SK-N-MC (cell line): ENCODE measurements around the gene ANKRD45.
"Not testable (repeated sequence)": the region's sequence is repeated elsewhere in the genome, so short reads cannot be mapped to it uniquely, and the experiment has no call there.

Experiments
- DNase-seq: peaks from one replicate; pipeline ENCODE4 v3.0.0-alpha.2; 2011; ENCODE audit warnings: low read depth, low spot score
- H3K27ac ChIP-seq: fragments of 200-600 bp; sonication (generic); 2 replicates; pipeline ENCODE4 v1.5.1; 2016; ENCODE audit warnings: mixed run types
- H3K36me3 ChIP-seq: fragments of 200-600 bp; sonication (generic); 2 replicates; pipeline ENCODE4 v1.6.1; 2017; ENCODE audit warnings: antibody characterized with exemption, low read length, mixed read lengths; ENCODE audit not compliant: insufficient read depth
- H3K4me3 ChIP-seq: fragments of 200-600 bp; sonication (generic); 2 replicates; pipeline ENCODE4 v1.5.1; 2016
- H3K9ac ChIP-seq: fragments of 200-600 bp; sonication (generic); 2 replicates; pipeline ENCODE4 v1.8.0; 2017; ENCODE audit warnings: mixed run types, mixed read lengths; ENCODE audit not compliant: insufficient read length
- H3K9me3 ChIP-seq: fragments of 200-600 bp; sonication (generic); 2 replicates; pipeline ENCODE4 v1.6.1; 2017; ENCODE audit warnings: low read depth, mild to moderate bottlenecking, antibody characterized with exemption, low read length, moderate library complexity, mixed read lengths
- EZH2 ChIP-seq: fragments of 200-600 bp; sonication (generic); IDR thresholded peaks from one replicate; pipeline ENCODE4 v1.6.1; 2017; ENCODE audit warnings: antibody characterized with exemption
- FOXP2 ChIP-seq: optimal IDR thresholded peaks from 2 replicates; pipeline ENCODE3; 2011; ENCODE audit warnings: mild to moderate bottlenecking, moderate library complexity; ENCODE audit not compliant: insufficient read depth; ENCODE audit errors: extremely low read length, control extremely low read depth
- POLR2AphosphoS5 ChIP-seq: IDR thresholded peaks from 2 replicates; pipeline ENCODE4 v1.6.1; 2012; ENCODE audit warnings: mild to moderate bottlenecking, low read depth, low read length, borderline replicate concordance

Gene ANKRD45

DNA sequence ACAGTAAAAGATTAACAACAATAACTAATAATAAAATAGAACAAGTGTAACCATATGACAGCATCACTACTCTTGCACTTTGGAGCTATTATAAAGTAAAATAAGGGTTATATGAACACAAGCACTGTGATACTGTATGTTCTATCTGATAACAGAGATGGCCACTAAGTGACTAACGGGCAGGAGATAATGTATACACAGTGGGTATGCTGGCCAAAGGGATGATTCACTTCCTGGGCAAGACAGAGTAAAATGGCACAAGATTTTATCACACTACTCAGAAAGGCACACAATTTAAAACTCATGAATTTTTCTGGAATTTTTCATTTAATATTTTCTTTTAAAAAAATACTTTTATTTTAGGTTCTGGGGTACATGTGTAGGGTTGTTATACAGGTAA lies 79.1 kb downstream of the ANKRD45 start:
- no peak for DNase-seq
- no peaks in the 10 kb centered on the region for H3K36me3 ChIP-seq
- TF ChIP-seq FOXP2 (no peak), EZH2 (no peak), POLR2AphosphoS5 (no peak)
- no peaks in the 10 kb centered on the region for H3K9me3 ChIP-seq
- H3K4me3 ChIP-seq: no peak overlapping the region
- H3K27ac ChIP-seq: no peak overlapping the region
- H3K9ac ChIP-seq: no peak overlapping the region

DNA sequence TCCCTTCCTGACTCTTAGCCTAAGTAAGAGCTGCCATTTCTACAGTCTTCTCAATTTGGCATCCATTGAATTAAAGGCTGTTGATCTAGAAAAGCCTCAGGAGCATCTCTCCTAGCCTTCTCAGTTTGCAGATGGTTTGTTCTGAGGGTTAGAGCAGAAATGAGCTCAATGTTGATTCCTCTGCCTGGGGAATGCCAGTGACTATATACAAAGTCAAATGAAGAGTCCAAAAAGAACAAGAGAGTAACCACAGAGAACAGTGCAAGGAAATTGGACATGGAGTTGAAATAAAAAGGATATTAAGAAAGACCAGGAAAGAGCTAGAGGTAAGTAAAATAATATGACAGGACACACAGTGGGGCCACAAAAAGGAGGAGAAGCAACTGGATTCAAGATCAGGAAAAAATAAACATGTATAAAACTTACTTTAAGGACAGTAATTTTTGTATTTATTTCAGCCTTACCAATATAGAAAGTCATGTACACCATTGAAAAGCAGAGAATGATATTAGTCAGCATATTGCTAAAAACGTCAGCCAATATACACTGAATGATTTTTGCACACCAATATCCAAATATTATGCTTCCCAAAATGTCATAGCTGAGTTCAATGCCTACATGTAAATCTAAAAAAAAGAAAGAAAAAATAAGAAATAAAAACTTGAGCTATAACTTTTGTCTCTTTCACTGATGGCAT lies 88.1 kb downstream of the ANKRD45 start:
- no peak overlapping the region for H3K27ac ChIP-seq
- no peak for TF ChIP-seq FOXP2
- TF ChIP-seq POLR2AphosphoS5: no peak
- no peak for TF ChIP-seq EZH2
- no peak overlapping the region for H3K9ac ChIP-seq
- H3K36me3 ChIP-seq: no peaks in the 10 kb centered on the region
- H3K9me3 ChIP-seq: no peaks in the 10 kb centered on the region
- H3K4me3 ChIP-seq: no peak overlapping the region
- DNase-seq: no peak

DNA sequence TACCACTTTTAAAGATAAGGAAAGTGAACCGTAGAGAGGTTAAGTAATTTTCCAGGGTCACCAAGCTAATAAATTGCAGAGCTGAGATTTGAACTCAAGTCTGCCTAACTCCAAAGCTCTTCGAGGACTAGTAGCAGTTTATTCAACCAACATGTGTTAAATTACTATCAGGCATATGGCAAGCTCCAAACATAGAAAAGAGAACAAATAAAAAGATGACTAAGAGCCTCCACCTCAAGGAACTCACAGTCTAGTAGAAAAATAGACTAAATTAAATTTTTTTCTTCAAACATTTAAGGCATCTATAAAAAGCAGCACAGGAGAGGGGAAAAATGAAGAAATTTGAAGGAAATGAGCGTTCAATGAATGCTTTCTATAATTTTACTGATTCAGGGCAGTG lies 89.0 kb downstream of the ANKRD45 start:
- no peak for DNase-seq
- TF ChIP-seq POLR2AphosphoS5 (no peak), FOXP2 (no peak), EZH2 (no peak)
- no peaks in the 10 kb centered on the region for H3K9me3 ChIP-seq

DNA sequence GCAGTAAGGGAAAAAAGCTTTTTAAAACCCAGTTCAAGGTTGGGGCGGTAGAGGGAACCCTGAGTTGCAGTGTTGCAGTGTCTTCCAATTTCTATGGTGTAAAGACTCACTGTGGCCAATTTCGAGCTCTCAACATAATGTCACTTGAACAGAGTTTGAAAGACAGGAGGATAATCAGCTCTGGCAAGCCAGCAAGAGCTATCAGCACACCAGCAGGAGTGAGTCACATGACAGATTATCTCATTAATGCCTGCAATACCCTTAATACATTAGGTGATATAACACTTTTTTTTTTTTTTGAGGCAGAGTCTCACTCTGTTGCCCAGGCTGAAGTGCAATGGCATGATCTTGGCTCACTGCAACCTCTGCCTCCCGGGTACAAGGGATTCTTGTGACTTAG lies 89.6 kb downstream of the ANKRD45 start:
- Histone ChIP-seq H3K36me3 (no peaks in the 10 kb centered on the region), H3K9ac (no peak overlapping the region), H3K27ac (no peak overlapping the region), H3K9me3 (no peaks in the 10 kb centered on the region), H3K4me3 (no peak overlapping the region)
- no peak for TF ChIP-seq EZH2
- no peak for TF ChIP-seq FOXP2
- no peak for TF ChIP-seq POLR2AphosphoS5
- no peak for DNase-seq

More for the DNA sequence above, 89.0 kb downstream of the ANKRD45 start:
- no peak overlapping the region for H3K27ac ChIP-seq
- no peak overlapping the region for H3K4me3 ChIP-seq
- H3K36me3 ChIP-seq: no peaks in the 10 kb centered on the region
- H3K9ac ChIP-seq: no peak overlapping the region

DNA sequence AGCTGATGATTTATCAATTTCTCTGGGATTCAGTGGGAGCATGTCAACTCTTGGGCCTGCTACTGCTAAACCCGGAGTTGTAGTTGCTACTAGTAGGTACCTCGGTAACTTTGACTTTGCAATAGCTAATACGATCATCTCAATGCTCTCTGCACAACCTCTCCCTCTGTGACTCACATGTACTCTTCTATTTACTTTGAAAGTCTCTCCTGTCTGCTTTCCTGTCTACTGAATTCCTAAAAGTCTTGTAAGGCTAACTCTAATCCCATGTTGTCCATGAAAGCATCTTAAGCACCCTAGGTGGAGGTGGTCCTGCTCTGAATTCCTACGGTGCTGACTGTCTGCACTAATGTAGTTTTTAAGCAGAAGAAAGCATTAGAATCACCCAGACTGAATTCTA lies 96.1 kb downstream of the ANKRD45 start:
- no peak for TF ChIP-seq FOXP2
- TF ChIP-seq POLR2AphosphoS5: no peak
- TF ChIP-seq EZH2: no peak

DNA sequence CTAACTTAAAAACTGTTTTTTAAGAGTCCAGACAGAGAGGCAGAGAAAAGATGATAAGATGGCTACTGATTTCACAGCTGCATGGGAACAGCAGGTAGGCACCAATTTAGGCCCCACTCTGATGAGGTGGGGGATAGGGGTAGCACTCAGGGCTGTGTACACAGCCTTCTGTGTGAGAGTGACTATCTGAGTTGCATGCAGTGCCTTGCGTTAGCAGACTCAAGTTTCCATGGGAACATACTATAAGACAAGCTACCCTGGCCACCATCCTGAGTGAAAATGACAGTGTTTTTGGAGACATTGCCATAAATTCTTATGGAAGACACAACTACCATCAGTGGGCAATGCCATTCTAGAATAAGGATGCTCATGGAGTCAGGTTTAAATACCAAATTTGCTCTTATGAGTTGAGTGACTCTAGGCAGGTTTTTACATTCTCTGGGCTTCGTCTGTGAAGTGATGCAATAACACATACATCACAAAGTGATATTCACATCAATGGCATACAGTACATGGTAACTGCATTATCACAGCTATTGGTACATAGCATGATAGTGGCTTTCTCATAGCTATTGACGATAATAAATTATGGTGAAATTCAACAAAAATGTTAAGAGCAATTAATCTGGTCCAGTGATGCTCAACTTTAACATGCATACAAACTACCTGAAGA lies 97.3 kb downstream of the ANKRD45 start:
- Histone ChIP-seq H3K9me3 (no peaks in the 10 kb centered on the region), H3K4me3 (no peak overlapping the region), H3K9ac (no peak overlapping the region), H3K36me3 (no peaks in the 10 kb centered on the region), H3K27ac (no peak overlapping the region)
- DNase-seq: no peak
- no peak for TF ChIP-seq EZH2
- no peak for TF ChIP-seq FOXP2
- TF ChIP-seq POLR2AphosphoS5: no peak

More for the DNA sequence above, 96.1 kb downstream of the ANKRD45 start:
- no peak overlapping the region for H3K27ac ChIP-seq
- DNase-seq: no peak
- no peaks in the 10 kb centered on the region for H3K36me3 ChIP-seq
- no peak overlapping the region for H3K4me3 ChIP-seq
- H3K9me3 ChIP-seq: no peaks in the 10 kb centered on the region
- no peak overlapping the region for H3K9ac ChIP-seq

DNA sequence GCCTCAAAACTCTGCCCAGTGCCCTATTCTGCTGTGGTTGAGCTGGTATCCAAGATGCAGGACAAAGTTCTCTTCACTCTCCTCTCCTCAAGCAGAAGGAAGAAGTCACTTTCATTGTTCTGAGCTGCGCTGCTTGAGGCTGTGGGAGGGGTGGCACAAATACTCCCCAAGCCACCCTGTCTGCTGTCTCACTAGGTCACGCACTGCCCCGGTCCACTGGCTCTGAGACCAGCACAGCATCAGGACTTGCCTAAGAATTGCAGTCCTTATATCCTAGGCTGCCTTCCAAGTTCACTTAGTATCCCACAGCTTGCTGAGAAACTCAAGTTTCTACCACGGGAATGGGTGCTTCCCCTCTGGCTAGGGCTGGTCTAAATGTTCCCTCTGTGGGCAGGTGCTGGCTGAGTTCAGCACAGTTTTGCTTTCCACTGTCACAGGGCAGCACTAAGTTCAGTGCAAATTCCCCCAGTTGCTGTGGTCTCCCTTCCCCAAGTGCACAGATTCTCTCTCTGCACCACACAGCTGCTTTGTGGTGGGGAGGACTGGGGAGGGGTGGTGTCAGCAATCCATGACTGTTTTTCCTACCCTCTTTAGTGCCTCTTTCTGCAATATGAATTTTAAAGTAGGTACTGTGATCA lies 99.2 kb downstream of the ANKRD45 start:
- Histone ChIP-seq H3K4me3 (no peak overlapping the region), H3K9ac (no peak overlapping the region), H3K9me3 (no peaks in the 10 kb centered on the region), H3K27ac (no peak overlapping the region), H3K36me3 (no peaks in the 10 kb centered on the region)
- TF ChIP-seq EZH2: no peak
- TF ChIP-seq FOXP2: no peak
- TF ChIP-seq POLR2AphosphoS5: no peak
- DNase-seq: no peak

DNA sequence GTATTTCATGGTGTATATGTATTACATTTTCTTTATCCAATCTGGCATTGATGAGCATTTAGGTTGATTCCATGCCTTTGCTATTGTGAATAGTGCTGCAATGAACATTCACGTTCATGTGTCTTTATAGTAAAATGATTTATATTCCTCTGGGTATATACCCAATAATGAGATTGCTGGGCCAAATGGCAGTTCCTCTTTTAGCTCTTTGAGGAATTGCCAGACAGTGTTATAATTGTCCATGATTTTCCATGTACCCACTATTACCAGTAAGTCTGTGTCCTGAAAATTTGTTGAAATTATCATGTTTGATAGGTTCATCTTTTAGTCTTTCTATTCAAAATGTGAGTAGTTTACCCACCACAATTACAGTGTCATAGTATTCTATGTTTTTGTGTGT lies 101.2 kb downstream of the ANKRD45 start:
- no peak for TF ChIP-seq FOXP2
- TF ChIP-seq EZH2: no peak
- TF ChIP-seq POLR2AphosphoS5: no peak
- H3K4me3 ChIP-seq: no peak overlapping the region

DNA sequence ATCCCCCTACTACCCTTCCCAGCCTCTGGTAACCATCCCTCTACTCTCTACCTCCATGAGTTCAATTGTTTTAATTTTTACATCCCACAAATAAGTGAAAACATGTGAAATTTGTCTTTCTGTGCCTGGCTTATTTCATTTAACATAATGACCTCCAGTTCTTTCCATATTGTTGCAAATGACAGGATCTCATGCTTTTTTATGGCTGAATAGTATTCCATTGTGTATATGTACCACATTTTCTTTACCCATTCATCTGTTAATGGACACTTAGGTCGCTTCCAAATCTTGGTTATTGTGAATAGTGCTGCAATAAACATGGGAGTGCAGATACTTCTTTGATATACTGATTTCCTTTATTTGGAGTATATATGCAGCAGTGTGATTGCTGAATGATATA lies 105.8 kb downstream of the ANKRD45 start:
- H3K9ac ChIP-seq, H3K27ac ChIP-seq, H3K36me3 ChIP-seq, H3K4me3 ChIP-seq, DNase-seq, H3K9me3 ChIP-seq: not testable (repeated sequence)

More for the DNA sequence above, 101.2 kb downstream of the ANKRD45 start:
- no peaks in the 10 kb centered on the region for H3K9me3 ChIP-seq
- H3K27ac ChIP-seq: no peak overlapping the region
- no peaks in the 10 kb centered on the region for H3K36me3 ChIP-seq
- DNase-seq: no peak
- no peak overlapping the region for H3K9ac ChIP-seq
